SK-N-SH (cell line): Measurements from ENCODE around the gene SORD.
"Not testable (repeated sequence)": the region's sequence is repeated elsewhere in the genome, so short reads cannot be mapped to it uniquely, and the experiment has no call there.

Source experiments
- CTCF ChIP-seq: fragments of 200-600 bp; sonication (generic); IDR thresholded peaks from 2 replicates; pipeline ENCODE4 v1.6.1; 2017; ENCODE audit warnings: antibody characterized with exemption, mild to moderate bottlenecking, moderate library complexity
- EP300 ChIP-seq, 2 experiments: IDR thresholded peaks; 2 replicates each; pipeline versions ENCODE4 v1.4.0 to v1.6.1; 2012; ENCODE audit warnings: borderline replicate concordance in 1 of 2, low read depth in 1 of 2, low read length in 1 of 2
- GABPA ChIP-seq: IDR thresholded peaks from 2 replicates; pipeline ENCODE4 v1.4.0; 2012; ENCODE audit warnings: low read depth, mild to moderate bottlenecking
- GATA2 ChIP-seq: sonication (generic); formaldehyde crosslinking; IDR thresholded peaks from 2 replicates; pipeline ENCODE4 v1.5.0; 2020; ENCODE audit warnings: mild to moderate bottlenecking, missing genetic modification reagents
- POLR2AphosphoS5 ChIP-seq: IDR thresholded peaks from 2 replicates; pipeline ENCODE4 v1.6.1; 2012; ENCODE audit warnings: low read depth, low read length
- RCOR1 ChIP-seq: fragments of 150-350 bp; IDR thresholded peaks from 2 replicates; pipeline ENCODE4 v1.6.1; 2017; ENCODE audit warnings: antibody characterized with exemption, low read length
- RFX5 ChIP-seq: IDR thresholded peaks from 2 replicates; pipeline ENCODE4 v1.6.1; 2012; ENCODE audit warnings: mild to moderate bottlenecking, improper control_type of control experiment, low read length
- RXRA ChIP-seq: IDR thresholded peaks from 2 replicates; pipeline ENCODE4 v1.4.0; 2012; ENCODE audit warnings: low read depth, mild to moderate bottlenecking, borderline replicate concordance
- SMC3 ChIP-seq: IDR thresholded peaks from 2 replicates; pipeline ENCODE4 v1.6.1; 2012; ENCODE audit warnings: low read depth, low read length, improper control_type of control experiment
- TCF12 ChIP-seq: IDR thresholded peaks from 2 replicates; pipeline ENCODE4 v1.4.0; 2012
- USF1 ChIP-seq: IDR thresholded peaks from 2 replicates; pipeline ENCODE4 v1.4.0; 2012; ENCODE audit warnings: low read depth, borderline replicate concordance
- USF2 ChIP-seq: fragments of 150-350 bp; IDR thresholded peaks from 2 replicates; pipeline ENCODE4 v1.6.1; 2017; ENCODE audit warnings: antibody characterized with exemption, low read length, low read depth, borderline replicate concordance
- TF ChIP-seq, protein P1 (sequence below): IDR thresholded peaks from 2 replicates; pipeline ENCODE4 v1.4.0; 2012; ENCODE audit warnings: low read depth

- not testable (repeated sequence) for TF ChIP-seq CTCF; POLR2AphosphoS5; RFX5; RXRA; TCF12; SMC3; GATA2 (CRISPR knock-in tag); RCOR1; USF2; GABPA; USF1; EP300 (IDR thresholded peaks at IDR 0.05; ENCODE audit: borderline replicate concordance in 1 of 2, low read depth in 1 of 2, low read length in 1 of 2)
- TF ChIP-seq, protein P1, sequence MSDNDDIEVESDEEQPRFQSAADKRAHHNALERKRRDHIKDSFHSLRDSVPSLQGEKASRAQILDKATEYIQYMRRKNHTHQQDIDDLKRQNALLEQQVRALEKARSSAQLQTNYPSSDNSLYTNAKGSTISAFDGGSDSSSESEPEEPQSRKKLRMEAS = not testable (repeated sequence)
These were observed 19.9 kb downstream of the SORD start for GRCh38 chr15:45042859-45043258.
